Urinary bladder (tissue), 4 donors: ENCODE data around the gene HTR7. TPM values are rescaled to one million over a fixed set of nuclear protein-coding genes. Genes with fewer than 3 reads are reported as not detected.

Experiments
- DNase-seq: peaks from one replicate; pipeline ENCODE4 v3.0.0-alpha.2; 2015; ENCODE audit errors: extremely low spot score
- H3K27ac ChIP-seq: one replicate; pipeline ENCODE4 v1.5.1; 2013; ENCODE audit warnings: low read depth, mild to moderate bottlenecking, moderate library complexity
- H3K36me3 ChIP-seq: one replicate; pipeline ENCODE4 v1.6.1; 2013; ENCODE audit warnings: mild to moderate bottlenecking, moderate library complexity; ENCODE audit not compliant: insufficient read depth
- H3K4me1 ChIP-seq: one replicate; pipeline ENCODE4 v1.6.1; 2013; ENCODE audit warnings: mild to moderate bottlenecking, moderate library complexity; ENCODE audit not compliant: insufficient read depth
- H3K4me3 ChIP-seq: one replicate; pipeline ENCODE4 v1.5.1; 2013; ENCODE audit warnings: low read depth, low read length
- WGBS: extraction: QIAGEN DNeasy Blood & Tissue Kit; methylation state at CpG from one replicate; pipeline ENCODE4 v1.1.7; 2013; 5-methylcytosine and 5-hydroxymethylcytosine counted together
- polyA plus RNA-seq: library from polyadenylated mRNA; stranded (reverse); fragments of 200-250 nt; gene quantifications from one replicate; pipeline ENCODE4 v1.2.3, GENCODE V29; 2013
- small RNA-seq: library from RNA; depleted of rRNA; stranded (forward); fragments of <200 nt; gene quantifications from one replicate; pipeline ENCODE3, GENCODE V24; 2014
- total RNA-seq: library from RNA; depleted of rRNA; stranded (reverse); fragments of >200 nt; gene quantifications from one replicate; pipeline ENCODE4 v1.2.3, GENCODE V29; 2014
- donor health status: healthy with polysubstance abuse.
- donor health status: healthy.

HTR7 gene
- total and polyA plus RNA-seq, 2 donors = 2.1 to 2.2 TPM

- Histone ChIP-seq H3K27ac (no peak overlapping the region), H3K4me1 (no peaks in the 10 kb centered on the region)
- 66% methylated on average over 6 of the region's 6 CpGs for WGBS
Measured at GRCh38 chr10:90723416-90724068, 134.3 kb downstream of the HTR7 start.

GRCh38 chr10:90722832-90723231 is 135.0 kb downstream of the HTR7 start:
- Histone ChIP-seq H3K4me1 (no peaks in the 10 kb centered on the region), H3K27ac (no peak overlapping the region), H3K36me3 (no peaks in the 10 kb centered on the region), H3K4me3 (no peak overlapping the region)
- 90% methylated on average over 5 of the region's 5 CpGs for WGBS
- DNase-seq = no peak

More at GRCh38 chr10:90723416-90724068, 134.3 kb downstream of the HTR7 start:
- Histone ChIP-seq H3K36me3 (no peaks in the 10 kb centered on the region), H3K4me3 (no peak overlapping the region)
- no peak for DNase-seq

- H3K36me3 ChIP-seq = no peaks in the 10 kb centered on the region
- H3K4me3 ChIP-seq = no peak overlapping the region
- no peak for DNase-seq
- no peak overlapping the region for H3K27ac ChIP-seq
- H3K4me1 ChIP-seq = no peaks in the 10 kb centered on the region
- 67% methylated on average over 3 of the region's 3 CpGs for WGBS
Measured at GRCh38 chr10:90718182-90718581, 139.7 kb downstream of the HTR7 start.

GRCh38 chr10:90712529-90712928 is 145.3 kb downstream of the HTR7 start:
- H3K4me1 ChIP-seq = no peaks in the 10 kb centered on the region
- WGBS = 75% methylated on average over 3 of the region's 3 CpGs

GRCh38 chr10:90709727-90710126 is 148.1 kb downstream of the HTR7 start:
- DNase-seq = no peak
- 98% methylated on average over 2 of the region's 2 CpGs for WGBS
- Histone ChIP-seq H3K4me1 (no peaks in the 10 kb centered on the region), H3K27ac (no peak overlapping the region), H3K36me3 (no peaks in the 10 kb centered on the region), H3K4me3 (no peak overlapping the region)

More at GRCh38 chr10:90712529-90712928, 145.3 kb downstream of the HTR7 start:
- H3K4me3 ChIP-seq = no peak overlapping the region
- no peaks in the 10 kb centered on the region for H3K36me3 ChIP-seq
- no peak overlapping the region for H3K27ac ChIP-seq
- no peak for DNase-seq

- WGBS = 94% methylated on average over 2 of the region's 2 CpGs
- Histone ChIP-seq H3K4me3 (no peak overlapping the region), H3K36me3 (no peaks in the 10 kb centered on the region), H3K27ac (no peak overlapping the region), H3K4me1 (no peaks in the 10 kb centered on the region)
- DNase-seq = no peak
Measured at GRCh38 chr10:90707657-90708056, 150.2 kb downstream of the HTR7 start.

- no peaks in the 10 kb centered on the region for H3K36me3 ChIP-seq
- no peak for DNase-seq
Measured at GRCh38 chr10:90701428-90701827, 156.4 kb downstream of the HTR7 start.

GRCh38 chr10:90695915-90696676 is 161.7 kb downstream of the HTR7 start:
- 91% methylated on average over 6 of the region's 6 CpGs for WGBS
- Histone ChIP-seq H3K36me3 (no peaks in the 10 kb centered on the region), H3K27ac (no peak overlapping the region), H3K4me1 (no peaks in the 10 kb centered on the region), H3K4me3 (no peak overlapping the region)
- no peak for DNase-seq

More at GRCh38 chr10:90701428-90701827, 156.4 kb downstream of the HTR7 start:
- Histone ChIP-seq H3K4me1 (no peaks in the 10 kb centered on the region), H3K27ac (no peak overlapping the region), H3K4me3 (no peak overlapping the region)

Small RNAs within 50 kb of the gene (small RNA-seq; reads per million reads assigned to genes)
- not detected for gene RF00019

Other genes starting within 250 kb of the HTR7 start
- 70.9 TPM for gene RPP30, start 13.9 kb upstream of the HTR7 start, total RNA-seq
- 27.7 TPM for gene RPP30, start 13.9 kb upstream of the HTR7 start, polyA plus RNA-seq
- gene ANKRD1, start 63.0 kb upstream of the HTR7 start, total RNA-seq = 6.8 TPM
- gene ANKRD1, start 63.0 kb upstream of the HTR7 start, polyA plus RNA-seq = 0.04 TPM